HEK293T (cell line): Measurements from ENCODE around the gene ANO2.

ENCODE experiments used
- CTCF ChIA-PET: fragments of 350-600 bp; formaldehyde crosslinking; extraction: SDS; loops from one replicate; lab custom pipeline; 2021; ENCODE audit warnings: antibody characterized with exemption, inconsistent platforms; lab: Yijun Ruan, JAX
- POLR2A ChIA-PET: fragments of 350-600 bp; formaldehyde crosslinking; extraction: SDS; loops from one replicate; lab custom pipeline; 2020; ENCODE audit warnings: antibody characterized with exemption, inconsistent platforms; lab: Yijun Ruan, JAX
- DNase-seq: peaks from one replicate; pipeline ENCODE4 v3.0.0; 2012; ENCODE audit warnings: mixed read lengths; ENCODE audit errors: extremely low spot score
- ARNT ChIP-seq: fragments of 450-650 bp; IDR thresholded peaks from 2 replicates; pipeline ENCODE4 v1.6.1; 2017; ENCODE audit warnings: mild to moderate bottlenecking
- BHLHE40 ChIP-seq: fragments of 450-650 bp; IDR thresholded peaks from 2 replicates; pipeline ENCODE4 v1.6.1; 2016; ENCODE audit warnings: mild to moderate bottlenecking, moderate library complexity, borderline replicate concordance
- CTBP1 ChIP-seq: fragments of 450-650 bp; IDR thresholded peaks from 2 replicates; pipeline ENCODE4 v1.6.1; 2016; ENCODE audit warnings: borderline replicate concordance
- ELF4 ChIP-seq: fragments of 450-650 bp; IDR thresholded peaks from 2 replicates; pipeline ENCODE4 v1.6.1; 2017; ENCODE audit warnings: antibody characterized with exemption
- FOXA1 ChIP-seq: fragments of 450-650 bp; IDR thresholded peaks from 2 replicates; pipeline ENCODE4 v1.6.1; 2016; ENCODE audit warnings: mild to moderate bottlenecking
- FOXK2 ChIP-seq: fragments of 450-650 bp; IDR thresholded peaks from 2 replicates; pipeline ENCODE4 v1.6.1; 2016; ENCODE audit warnings: mild to moderate bottlenecking
- FOXM1 ChIP-seq: fragments of 450-650 bp; IDR thresholded peaks from 2 replicates; pipeline ENCODE4 v1.6.1; 2017; ENCODE audit warnings: mild to moderate bottlenecking, borderline replicate concordance
- HDGF ChIP-seq: fragments of 450-650 bp; IDR thresholded peaks from 2 replicates; pipeline ENCODE4 v1.6.1; 2017; ENCODE audit warnings: antibody characterized with exemption, borderline replicate concordance
- L3MBTL2 ChIP-seq: fragments of 450-650 bp; conservative IDR thresholded peaks from 2 replicates; pipeline ENCODE4 v1.6.1; 2016; ENCODE audit warnings: mild to moderate bottlenecking
- LEF1 ChIP-seq: fragments of 450-650 bp; IDR thresholded peaks from 2 replicates; pipeline ENCODE4 v1.6.1; 2017; ENCODE audit warnings: mild to moderate bottlenecking, borderline replicate concordance
- NFRKB ChIP-seq: fragments of 450-650 bp; IDR thresholded peaks from 2 replicates; pipeline ENCODE4 v1.6.1; 2016; ENCODE audit warnings: mild to moderate bottlenecking, moderate library complexity
- PKNOX1 ChIP-seq: fragments of 450-650 bp; IDR thresholded peaks from 2 replicates; pipeline ENCODE4 v1.6.1; 2016
- SP1 ChIP-seq: fragments of 450-650 bp; IDR thresholded peaks from 2 replicates; pipeline ENCODE4 v1.6.1; 2017
- SUZ12 ChIP-seq: fragments of 450-650 bp; IDR thresholded peaks from 2 replicates; pipeline ENCODE4 v1.6.1; 2016; ENCODE audit warnings: mild to moderate bottlenecking
- TARDBP ChIP-seq: fragments of 450-650 bp; IDR thresholded peaks from 2 replicates; pipeline ENCODE4 v1.6.1; 2016
- ZNF384 ChIP-seq: fragments of 450-650 bp; IDR thresholded peaks from 2 replicates; pipeline ENCODE4 v1.6.1; 2016

The ANO2 gene

GRCh38 chr12:5516371-5517241 lies 428.5 kb downstream of the ANO2 start:
- no peak for TF ChIP-seq BHLHE40
- no peak for TF ChIP-seq FOXK2
- TF ChIP-seq FOXA1: no peak
- no peak for TF ChIP-seq CTBP1
- TF ChIP-seq HDGF: no peak
- TF ChIP-seq L3MBTL2: no peak
- TF ChIP-seq SUZ12: no peak
- TF ChIP-seq NFRKB: no peak
- no peak for TF ChIP-seq PKNOX1
- no peak for TF ChIP-seq FOXM1
- TF ChIP-seq ZNF384: no peak
- no peak for TF ChIP-seq TARDBP
- TF ChIP-seq SP1: no peak
- no peak for TF ChIP-seq ARNT
- no peak for TF ChIP-seq LEF1
- TF ChIP-seq ELF4: no peak
- CTCF ChIA-PET: no interaction called here
- POLR2A ChIA-PET: no interaction called here
- DNase-seq: no peak

- TF ChIP-seq SP1 (no peak), NFRKB (no peak), BHLHE40 (no peak), ELF4 (no peak), L3MBTL2 (no peak), LEF1 (no peak), SUZ12 (no peak), TARDBP (no peak), ZNF384 (no peak), FOXA1 (no peak), FOXM1 (no peak), CTBP1 (no peak), ARNT (no peak), PKNOX1 (no peak), FOXK2 (no peak), HDGF (no peak)
- ChIA-PET CTCF (no interaction called here), POLR2A (no interaction called here)
- no peak for DNase-seq
Measured at GRCh38 chr12:5515458-5515857, 429.6 kb downstream of the ANO2 start.

DNA sequence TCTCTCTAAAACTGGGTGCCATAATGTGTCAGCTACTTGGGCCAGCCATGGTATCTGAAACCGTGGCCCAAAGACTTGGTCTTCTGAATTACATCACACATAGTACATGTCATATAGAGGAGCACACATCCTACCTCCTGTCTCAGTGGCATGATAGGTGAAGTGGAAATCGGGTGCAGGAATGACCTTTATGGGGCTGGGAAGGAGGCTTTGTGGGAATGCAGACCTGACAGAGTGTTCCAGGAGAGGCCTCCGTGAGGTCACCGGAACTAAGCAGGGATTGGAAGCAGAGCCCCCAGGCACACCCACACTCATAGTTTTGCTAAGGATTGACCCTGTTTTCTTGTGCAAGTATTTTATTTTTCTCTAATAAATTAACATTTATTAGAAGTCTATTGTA lies 430.5 kb downstream of the ANO2 start:
- POLR2A ChIA-PET: no interaction called here
- no peak for DNase-seq
- CTCF ChIA-PET: no interaction called here
- TF ChIP-seq ZNF384 (no peak), BHLHE40 (no peak), PKNOX1 (no peak), LEF1 (no peak), ARNT (no peak), HDGF (no peak), FOXK2 (no peak), SP1 (no peak)

GRCh38 chr12:5514016-5514415 lies 431.0 kb downstream of the ANO2 start:
- no peak for DNase-seq
- ChIA-PET CTCF (no interaction called here), POLR2A (no interaction called here)
- TF ChIP-seq FOXK2 (no peak), BHLHE40 (no peak), ZNF384 (no peak), FOXM1 (no peak), SP1 (no peak), HDGF (no peak), CTBP1 (no peak), SUZ12 (no peak), LEF1 (no peak), FOXA1 (no peak), ARNT (no peak)

- no peak for DNase-seq
- CTCF ChIA-PET: no interaction called here
- TF ChIP-seq CTBP1 (no peak), BHLHE40 (no peak), ARNT (no peak), NFRKB (no peak), ZNF384 (no peak), FOXK2 (no peak), L3MBTL2 (no peak), FOXA1 (no peak), ELF4 (no peak), HDGF (no peak), LEF1 (no peak), SUZ12 (no peak), SP1 (no peak), FOXM1 (no peak), TARDBP (no peak), PKNOX1 (no peak)
- POLR2A ChIA-PET: no interaction called here
Measured at GRCh38 chr12:5513406-5513805, 431.7 kb downstream of the ANO2 start.
